HG03354 (cell line): ENCODE results near the gene GPATCH11.

ENCODE experiments used
- ATAC-seq: cut with Tn5 transposase; IDR thresholded peaks from one replicate; pipeline ENCODE4 v1.9.1; 2021; ENCODE audit warnings: mild to moderate bottlenecking; ENCODE audit not compliant: unreplicated experiment, poor library complexity, severe bottlenecking

GPATCH11 gene

GRCh38 chr2:37083873-37084794, at the start of gene GPATCH11, which contains the start of gene HEATR5B:
Gene GPATCH11 (plus strand): TSS chr2:37084518. CDS start chr2:37088382, 3,864 bp downstream.
Gene HEATR5B (minus strand): TSS chr2:37084372. CDS start chr2:37083414, 958 bp downstream.
- peak; percentile 81 for ATAC-seq

DNA sequence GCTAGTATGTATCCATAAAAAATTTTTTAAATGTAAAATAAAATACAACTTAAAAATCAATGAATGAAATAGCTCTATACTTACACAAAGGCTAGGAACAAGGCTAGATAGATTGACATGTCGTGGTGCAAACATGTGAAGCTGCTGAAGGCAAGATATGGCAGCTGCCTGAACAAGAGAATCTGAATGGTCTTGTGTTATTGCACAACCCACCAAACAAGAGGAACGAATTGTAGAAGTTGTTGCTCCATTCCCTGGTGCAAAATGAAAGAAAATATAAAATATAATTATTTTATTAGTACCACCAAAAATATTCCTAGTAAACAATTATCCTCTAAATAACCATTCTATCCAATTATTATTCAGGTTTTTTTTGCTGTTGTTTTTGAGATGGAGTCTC, 46.5 kb upstream of the GPATCH11 start:
- ATAC-seq: no peak

- no peak for ATAC-seq
Observed at GRCh38 chr2:37039580-37039979, 44.7 kb upstream of the GPATCH11 start.

DNA sequence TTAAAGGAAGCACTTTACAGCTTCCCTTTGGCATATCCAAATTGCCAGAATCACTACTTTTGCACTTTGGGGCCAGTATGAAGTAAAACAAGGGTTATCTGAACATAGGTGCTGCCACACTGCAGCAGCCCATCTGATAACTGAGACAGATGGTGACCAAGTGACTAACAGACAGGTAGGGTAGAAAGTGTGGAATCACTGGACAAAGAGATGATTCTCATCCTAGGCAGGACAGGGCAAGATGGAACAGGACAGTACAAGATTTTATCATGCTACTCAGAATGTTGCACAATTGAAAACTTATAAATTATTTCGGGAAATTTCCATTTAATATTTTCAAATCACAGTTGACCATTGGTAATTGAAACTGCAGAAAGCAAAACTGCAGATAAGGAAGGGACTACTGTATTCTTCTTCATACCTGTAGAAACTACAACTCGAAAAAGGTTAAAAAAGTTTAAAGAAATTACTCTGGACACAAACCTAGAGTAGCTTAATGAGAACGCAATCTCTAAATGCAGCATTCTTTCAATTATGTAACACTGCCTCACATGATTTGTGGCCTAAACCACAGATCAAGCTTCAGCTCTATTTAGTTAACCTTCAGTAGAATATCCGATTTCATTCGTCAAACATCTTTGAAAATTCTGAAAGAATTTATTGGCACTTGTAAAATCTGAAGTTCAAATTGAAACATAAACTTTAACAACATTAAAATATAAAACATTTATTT, 31.6 kb upstream of the GPATCH11 start:
- ATAC-seq: no peak

DNA sequence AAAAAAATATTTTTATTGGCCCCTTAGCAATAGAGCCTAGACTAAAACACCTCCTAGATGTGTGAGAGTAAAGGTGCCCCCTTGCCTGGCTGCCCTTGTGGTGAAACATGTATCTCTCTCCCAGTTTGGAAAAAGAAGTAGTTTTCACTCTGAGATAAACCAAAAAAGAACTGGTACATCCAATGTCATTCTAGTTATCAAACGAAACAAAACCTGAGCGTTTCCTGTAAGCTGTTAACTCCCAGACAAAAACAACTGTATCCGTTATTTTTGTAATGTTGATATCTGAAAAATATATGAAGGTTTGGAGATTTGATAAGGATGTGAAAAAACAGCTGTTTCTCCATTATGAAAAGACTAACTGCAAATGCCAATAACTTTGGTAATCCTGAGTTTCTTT, 24.5 kb upstream of the GPATCH11 start:
- ATAC-seq: no peak

DNA sequence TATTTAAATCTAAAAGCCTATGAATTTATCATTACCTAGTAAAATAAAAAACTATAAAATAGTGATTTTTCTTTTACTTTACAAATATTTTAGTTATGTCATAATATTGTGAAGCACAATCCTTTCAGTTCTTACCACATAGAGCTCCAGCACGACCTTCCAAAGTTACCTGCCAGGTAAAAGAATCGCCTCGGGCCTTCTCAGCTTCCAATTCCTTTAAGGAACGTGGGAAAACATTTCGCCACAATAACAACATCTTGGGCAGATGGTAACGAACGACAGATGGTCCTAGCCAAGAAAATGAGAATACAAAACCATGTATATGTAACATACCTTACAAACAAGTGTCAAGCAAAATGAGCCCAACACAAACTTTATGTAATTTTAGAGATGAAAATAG, 23.9 kb upstream of the GPATCH11 start:
- ATAC-seq: no peak

- ATAC-seq: no peak
Observed at GRCh38 chr2:37061013-37061711, 23.2 kb upstream of the GPATCH11 start.

- no peak for ATAC-seq
Observed at GRCh38 chr2:37061776-37062175, 22.5 kb upstream of the GPATCH11 start.

- no peak for ATAC-seq
Observed at GRCh38 chr2:37068686-37069085, 15.6 kb upstream of the GPATCH11 start.

- no peak for ATAC-seq
Observed at GRCh38 chr2:37070931-37071330, 13.4 kb upstream of the GPATCH11 start.

DNA sequence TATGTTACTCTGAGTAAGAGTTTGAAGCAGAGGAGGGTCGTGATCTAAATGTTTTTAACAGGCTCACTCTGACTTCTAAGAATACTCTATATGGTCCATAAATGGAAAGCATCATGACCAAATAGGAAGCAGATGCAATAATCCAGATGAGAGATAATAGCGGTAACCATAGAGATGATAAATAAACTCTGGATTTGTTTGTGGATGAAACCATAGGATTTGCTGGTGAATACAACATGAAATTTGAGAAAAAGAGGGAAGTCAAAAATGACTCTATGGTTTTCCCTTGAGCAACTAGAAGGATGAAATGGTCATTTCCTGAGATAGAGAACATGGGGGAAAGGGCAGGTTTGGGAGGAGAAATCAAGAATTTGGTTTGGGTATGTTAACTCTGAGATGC, 4.1 kb upstream of the GPATCH11 start:
- ATAC-seq: no peak

GRCh38 chr2:37080689-37081088, 3.6 kb upstream of the GPATCH11 start:
- ATAC-seq: no peak

- peak; percentile 5 for ATAC-seq
Observed at GRCh38 chr2:37084797-37085196, 479 bp downstream of the GPATCH11 start.

- no peak for ATAC-seq
Observed at GRCh38 chr2:37085731-37086147, 1.4 kb downstream of the GPATCH11 start.

DNA sequence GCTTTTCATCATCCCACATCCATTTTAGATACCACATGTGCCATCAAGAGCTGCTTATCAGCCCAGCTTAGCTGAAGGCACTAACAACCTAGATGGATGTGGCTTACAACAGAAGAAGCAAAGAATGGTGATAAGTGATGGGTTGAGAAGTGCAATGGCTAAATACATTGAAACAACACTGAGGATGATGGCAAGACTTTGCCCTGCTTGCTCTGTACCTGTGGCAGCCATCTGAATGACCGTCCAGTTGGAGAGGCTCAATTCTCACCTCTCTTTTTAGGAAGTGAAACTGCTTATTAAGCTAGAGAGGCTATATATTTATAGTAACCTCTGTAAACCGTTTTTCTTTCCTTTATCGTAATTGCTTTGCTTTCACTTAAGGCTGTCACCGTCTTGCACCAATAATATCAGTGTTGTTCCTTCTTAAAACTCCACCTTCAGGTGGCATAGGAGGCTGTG, 5.7 kb downstream of the GPATCH11 start:
- peak; percentile 90 for ATAC-seq

DNA sequence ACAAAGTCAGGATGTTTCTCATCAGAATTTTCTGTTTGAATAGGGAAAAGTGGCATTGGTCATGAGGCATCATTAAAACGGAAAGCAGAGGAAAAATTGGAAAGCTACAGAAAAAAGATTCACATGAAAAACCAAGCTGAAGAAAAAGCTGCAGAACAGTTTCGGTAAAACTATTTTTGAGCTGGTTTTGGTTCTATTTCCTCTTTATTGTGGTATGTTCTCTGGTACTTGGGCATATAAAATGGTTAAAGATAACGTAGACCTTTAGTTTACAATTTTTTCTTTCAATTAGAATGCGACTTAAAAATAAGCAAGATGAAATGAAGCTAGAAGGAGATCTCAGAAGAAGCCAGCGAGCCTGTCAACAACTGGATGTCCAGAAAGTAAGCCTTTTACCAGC, 7.6 kb downstream of the GPATCH11 start:
- peak; percentile 65 for ATAC-seq

DNA sequence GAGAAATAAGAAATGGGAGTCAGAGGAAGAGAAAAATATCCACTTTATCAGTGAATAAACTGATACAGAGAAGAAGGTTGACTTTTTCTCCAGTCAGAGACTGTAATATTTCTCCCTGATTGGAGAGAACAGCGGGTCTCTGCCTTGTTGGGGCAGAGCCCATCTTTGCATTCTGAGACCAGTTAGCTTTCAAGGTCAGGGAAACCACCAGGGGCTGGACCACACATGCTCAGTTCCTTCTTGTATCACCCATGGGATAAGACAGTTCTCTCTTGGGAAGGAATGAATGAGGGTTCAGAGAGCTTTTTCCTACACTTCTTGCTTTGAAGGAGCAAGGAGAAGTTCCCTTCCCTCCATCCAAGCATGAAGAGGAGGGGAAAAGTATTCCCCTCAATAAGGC, 12.2 kb downstream of the GPATCH11 start:
- no peak for ATAC-seq

DNA sequence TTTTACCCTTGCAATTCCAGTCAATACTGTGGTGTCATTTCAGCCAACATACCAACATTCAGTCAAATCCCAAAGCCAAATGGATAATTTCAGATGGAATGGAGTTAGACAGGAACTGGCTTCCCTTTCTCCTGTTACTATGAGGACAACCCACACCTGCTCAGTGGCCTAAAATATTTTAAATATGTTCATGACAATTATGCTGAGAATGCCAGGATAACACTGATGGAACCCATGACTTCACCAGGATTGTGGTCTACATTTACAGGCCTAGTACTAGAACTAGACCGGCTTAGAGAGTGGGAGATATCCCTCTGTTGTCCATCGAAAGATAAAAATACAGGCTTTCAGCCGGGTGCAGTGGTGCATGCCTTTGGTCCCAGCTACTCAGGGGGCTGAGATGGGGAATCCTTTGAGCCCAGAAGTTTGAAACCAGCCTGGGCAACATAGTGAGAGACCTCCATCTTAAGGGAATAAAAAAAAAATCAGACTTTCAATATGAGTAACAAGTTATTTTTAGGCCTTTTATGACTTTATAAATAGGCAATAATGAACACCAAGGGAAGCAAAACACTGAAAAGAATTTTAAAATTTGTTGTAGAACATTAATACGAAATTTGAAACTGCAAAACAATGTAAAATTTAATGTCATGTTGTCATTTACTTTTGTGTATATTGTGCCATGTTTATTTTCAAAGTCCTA, 14.2 kb downstream of the GPATCH11 start:
- ATAC-seq: no peak

DNA sequence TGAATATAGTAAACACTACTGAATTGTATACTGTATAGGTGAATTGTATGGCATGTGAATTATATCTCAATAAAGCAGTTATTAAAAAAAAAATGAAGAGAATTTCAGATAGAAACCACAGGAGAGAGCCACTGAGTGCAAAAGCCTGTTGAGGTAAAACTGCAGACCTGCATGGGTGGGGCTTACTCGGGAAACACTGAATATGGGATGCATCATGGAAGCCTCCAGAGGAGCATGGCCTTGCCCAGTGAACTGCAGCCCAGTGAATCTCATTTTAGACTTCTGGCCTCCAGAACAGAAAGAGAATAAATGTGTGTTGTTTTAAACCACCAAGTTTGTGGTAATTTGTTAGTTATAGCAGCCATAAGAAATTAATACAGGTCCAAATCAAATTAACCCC, 15.7 kb downstream of the GPATCH11 start:
- ATAC-seq: no peak

DNA sequence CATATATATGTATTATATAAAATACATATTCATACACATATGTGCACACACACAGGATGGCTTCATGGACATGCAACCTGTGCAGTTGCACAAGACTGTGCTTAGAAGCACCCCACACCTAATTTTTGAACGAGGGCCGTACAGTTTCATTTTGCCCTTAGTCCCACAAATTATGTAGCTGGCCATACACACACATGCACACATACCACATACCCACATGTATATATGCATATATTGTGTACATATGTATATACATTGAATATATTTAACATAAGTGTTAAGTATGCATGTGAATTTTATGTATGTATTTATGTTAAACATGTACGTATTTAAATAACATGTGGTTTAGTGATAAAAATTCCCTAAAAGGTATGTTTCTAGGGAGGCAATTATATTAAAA, 18.3 kb downstream of the GPATCH11 start:
- ATAC-seq: no peak
